ENCODE data around the gene JAG2.

DNA sequence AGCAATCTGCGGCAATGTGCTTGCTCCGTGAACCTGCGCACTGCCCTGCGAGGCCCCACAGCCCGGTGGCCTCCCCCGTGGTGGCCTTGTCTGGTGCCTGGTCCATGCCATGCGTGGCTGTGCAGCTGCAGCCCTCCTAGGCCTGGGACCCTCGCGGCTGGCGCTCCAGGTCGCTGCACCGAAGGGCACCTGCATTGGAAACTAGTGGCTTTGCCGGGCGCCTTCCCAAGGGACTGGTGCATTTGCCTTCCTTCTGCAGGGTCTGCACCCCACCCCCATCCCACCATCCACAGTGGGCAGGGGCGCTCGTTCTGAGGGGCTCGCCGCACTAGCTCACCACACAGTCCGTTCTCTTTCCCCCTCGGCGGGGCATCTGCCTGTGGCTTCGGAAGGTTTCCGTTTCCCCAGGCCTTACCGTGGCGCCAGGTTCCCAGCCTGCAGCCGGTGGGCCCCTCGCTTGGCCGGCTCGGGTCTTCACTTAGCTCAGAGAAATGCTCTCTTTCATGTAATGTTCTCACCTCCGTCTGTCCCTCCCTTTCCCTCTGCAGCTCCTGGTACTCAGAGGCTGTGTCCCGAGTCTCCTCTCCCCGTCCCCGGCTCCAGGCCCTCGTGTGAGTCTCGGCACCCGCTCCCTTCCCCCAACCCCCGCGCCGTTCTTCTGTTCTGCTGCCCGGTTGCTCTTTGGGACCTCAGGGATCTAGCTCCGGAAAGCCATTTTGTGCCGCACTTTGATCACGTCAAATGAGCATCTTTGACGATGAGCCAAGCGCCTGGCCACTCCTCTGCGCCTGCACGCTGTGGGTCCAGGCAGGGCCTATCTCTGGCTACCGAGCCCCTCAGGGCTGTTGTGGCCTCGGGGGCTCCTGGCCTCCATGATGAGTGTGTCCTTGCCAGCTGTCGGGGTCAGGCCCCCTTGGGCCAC, 31.9 kb downstream of the JAG2 start:
- TF ChIP-seq POLR2A (IDR thresholded peaks at IDR 0.05), result no peak
- TF ChIP-seq, protein P1, sequence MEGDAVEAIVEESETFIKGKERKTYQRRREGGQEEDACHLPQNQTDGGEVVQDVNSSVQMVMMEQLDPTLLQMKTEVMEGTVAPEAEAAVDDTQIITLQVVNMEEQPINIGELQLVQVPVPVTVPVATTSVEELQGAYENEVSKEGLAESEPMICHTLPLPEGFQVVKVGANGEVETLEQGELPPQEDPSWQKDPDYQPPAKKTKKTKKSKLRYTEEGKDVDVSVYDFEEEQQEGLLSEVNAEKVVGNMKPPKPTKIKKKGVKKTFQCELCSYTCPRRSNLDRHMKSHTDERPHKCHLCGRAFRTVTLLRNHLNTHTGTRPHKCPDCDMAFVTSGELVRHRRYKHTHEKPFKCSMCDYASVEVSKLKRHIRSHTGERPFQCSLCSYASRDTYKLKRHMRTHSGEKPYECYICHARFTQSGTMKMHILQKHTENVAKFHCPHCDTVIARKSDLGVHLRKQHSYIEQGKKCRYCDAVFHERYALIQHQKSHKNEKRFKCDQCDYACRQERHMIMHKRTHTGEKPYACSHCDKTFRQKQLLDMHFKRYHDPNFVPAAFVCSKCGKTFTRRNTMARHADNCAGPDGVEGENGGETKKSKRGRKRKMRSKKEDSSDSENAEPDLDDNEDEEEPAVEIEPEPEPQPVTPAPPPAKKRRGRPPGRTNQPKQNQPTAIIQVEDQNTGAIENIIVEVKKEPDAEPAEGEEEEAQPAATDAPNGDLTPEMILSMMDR (IDR thresholded peaks at IDR 0.05), result no peak
